Activated effector memory CD4-positive, alpha-beta T cell treated with anti-CD3 and anti-CD28 coated beads, Interleukin-2, amount 50 U/mL, for 16 hours (primary cell): ENCODE measurements around the gene TKFC.

Source experiments
- DNase-seq: peaks from one replicate; pipeline ENCODE4 v3.0.0-alpha.2; 2020

Gene TKFC, protein sequence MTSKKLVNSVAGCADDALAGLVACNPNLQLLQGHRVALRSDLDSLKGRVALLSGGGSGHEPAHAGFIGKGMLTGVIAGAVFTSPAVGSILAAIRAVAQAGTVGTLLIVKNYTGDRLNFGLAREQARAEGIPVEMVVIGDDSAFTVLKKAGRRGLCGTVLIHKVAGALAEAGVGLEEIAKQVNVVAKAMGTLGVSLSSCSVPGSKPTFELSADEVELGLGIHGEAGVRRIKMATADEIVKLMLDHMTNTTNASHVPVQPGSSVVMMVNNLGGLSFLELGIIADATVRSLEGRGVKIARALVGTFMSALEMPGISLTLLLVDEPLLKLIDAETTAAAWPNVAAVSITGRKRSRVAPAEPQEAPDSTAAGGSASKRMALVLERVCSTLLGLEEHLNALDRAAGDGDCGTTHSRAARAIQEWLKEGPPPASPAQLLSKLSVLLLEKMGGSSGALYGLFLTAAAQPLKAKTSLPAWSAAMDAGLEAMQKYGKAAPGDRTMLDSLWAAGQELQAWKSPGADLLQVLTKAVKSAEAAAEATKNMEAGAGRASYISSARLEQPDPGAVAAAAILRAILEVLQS

DNA sequence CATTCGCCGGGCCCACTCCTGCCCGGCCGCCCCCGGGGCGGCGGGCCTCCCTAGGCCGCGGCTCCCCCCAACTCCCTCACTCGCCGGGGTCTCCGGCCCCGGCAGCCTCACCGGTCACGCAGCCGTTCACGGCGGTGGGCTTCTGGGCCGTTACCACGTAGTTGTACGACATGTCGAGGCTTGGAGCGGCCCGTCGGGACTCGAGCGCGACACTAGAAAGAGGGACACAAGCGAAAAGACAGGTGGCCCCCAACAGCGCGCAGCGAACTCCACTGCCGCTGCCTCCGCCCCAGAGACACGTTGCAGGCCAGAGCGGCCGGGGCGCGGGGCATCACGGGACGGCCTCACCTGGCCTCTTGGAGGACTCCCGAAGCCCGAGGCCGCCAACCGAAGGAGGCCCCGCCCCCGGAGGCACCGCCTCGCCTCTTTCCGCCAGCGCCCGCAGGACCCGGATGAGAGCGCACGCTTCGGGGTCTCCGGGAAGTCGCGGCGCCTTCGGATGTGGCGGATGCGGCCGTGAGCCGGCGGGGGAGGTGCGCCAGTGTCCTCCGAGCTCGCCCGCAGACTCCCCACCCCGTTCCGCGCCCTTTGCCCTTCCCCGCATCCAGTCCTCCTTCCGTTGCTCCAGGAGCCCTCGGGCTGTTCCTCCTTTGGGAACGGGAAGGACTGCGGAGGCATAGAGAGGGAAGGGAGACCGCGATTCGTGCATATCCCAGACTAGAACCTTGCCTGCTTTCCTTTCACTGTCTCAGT lies at the start of gene TKFC, which contains the start of gene DDB1:
TKFC (plus strand) TSS at position 432 of the 753 bp plus-strand sequence. CDS start 1,501 bp downstream, outside the sequence.
DDB1 (minus strand) TSS at position 309 of the 753 bp plus-strand sequence; CDS start at position 172, 137 bp downstream.
- peak; percentile 99 for DNase-seq

DNA sequence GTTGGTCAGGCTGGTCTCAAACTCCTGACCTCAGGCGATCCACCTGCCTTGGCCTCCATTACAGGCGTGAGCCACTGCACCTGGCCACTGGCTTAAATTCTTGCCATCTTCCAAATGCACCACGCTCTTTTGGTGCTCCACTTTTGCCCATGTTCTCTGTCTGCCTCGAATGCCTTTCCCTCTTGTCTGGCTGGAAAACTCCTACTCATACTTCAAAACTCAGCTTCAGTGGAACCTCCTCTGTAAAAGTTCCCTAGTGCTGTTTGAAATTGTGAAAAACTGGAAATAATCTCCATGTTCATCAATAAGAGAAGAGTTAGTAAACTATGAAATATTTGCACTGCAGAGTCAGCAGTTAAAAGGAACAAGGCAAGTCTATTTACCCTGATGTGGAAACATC lies 49.4 kb upstream of the TKFC start:
- no peak for DNase-seq

DNA sequence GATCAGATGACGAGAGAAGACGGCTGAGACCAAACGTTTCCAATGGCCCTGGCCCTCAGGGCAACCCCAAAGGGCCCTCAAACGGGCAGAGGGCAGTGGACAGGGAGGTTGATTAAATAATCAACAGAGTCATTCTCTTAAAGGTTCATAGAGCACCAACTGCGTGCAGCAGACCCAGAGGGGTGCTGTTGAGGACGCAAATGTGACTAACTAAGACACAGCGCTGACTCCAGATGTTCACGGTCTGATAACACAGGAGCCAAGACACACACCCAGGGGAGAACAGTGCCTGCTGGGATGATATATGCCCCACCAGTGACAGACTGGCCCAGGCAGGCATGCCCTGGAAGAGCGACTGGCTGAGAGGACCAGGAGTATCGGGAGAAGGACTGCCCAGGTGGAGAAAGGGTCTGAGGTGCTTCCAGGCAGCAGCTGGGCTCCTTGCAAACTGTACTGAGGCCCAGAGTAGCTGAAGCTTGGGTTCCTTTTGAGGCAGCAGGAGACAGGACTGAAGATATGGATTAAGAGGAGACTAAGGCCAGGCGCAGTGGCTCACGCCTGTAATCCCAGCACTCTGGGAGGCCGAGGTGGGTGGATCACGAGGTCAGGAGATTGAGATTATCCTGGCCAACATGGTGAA lies 45.6 kb upstream of the TKFC start:
- no peak for DNase-seq

DNA sequence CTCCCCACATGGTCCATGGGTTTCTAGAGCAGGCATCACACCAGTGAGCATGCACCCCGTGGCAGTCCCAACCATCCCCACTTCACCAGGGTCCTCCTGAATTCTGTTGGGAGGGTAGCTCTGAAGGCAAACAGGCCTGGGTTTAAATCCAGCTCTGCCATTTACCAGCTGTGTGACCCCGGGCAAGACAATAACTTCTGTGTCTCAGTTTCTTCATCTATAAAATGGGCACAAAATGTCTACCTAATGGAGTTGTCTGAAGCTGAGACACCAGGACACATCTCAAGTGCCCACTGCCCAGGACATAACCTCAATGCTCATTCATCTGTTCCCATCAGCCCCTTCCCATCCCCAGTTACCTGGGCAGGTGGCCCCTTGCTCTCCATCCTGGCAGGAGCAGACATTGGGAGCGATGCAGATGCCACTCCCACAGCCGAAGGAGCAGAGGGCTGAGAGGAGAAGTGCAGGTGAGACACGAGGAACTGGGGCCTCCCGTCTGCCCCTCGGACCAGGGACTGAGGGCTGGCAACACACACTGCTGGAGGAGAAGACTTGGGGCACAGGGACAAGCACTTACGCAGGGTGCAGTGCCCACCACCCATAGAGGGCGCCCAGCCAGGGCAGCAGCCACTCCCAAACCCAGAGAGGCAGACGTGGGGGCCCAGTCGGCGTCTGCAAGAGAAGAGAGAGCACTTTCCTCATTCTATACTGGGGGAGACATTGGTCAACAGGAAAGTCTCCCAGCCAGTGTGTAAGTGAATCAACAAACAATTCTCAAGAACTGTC lies 41.9 kb upstream of the TKFC start:
- no peak for DNase-seq

DNA sequence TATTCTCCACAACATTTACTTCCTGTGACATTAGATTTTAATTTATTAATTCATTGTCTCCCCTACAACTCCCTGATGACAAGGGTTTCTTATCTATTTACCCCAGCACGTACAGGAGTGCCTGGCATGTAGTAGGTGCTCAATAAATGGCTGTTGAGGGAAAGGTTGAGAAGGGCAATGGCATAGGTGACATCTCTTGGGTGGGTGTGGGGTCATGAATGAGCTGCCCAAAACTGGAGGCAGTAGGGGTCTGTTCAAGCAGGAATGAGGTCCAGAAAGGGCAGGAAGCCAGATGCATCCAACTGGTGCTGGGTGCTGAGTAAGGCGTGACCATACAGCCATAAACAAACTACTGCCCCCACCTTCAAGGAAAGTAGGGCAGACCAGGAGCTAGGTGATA lies 40.7 kb upstream of the TKFC start:
- no peak for DNase-seq

DNA sequence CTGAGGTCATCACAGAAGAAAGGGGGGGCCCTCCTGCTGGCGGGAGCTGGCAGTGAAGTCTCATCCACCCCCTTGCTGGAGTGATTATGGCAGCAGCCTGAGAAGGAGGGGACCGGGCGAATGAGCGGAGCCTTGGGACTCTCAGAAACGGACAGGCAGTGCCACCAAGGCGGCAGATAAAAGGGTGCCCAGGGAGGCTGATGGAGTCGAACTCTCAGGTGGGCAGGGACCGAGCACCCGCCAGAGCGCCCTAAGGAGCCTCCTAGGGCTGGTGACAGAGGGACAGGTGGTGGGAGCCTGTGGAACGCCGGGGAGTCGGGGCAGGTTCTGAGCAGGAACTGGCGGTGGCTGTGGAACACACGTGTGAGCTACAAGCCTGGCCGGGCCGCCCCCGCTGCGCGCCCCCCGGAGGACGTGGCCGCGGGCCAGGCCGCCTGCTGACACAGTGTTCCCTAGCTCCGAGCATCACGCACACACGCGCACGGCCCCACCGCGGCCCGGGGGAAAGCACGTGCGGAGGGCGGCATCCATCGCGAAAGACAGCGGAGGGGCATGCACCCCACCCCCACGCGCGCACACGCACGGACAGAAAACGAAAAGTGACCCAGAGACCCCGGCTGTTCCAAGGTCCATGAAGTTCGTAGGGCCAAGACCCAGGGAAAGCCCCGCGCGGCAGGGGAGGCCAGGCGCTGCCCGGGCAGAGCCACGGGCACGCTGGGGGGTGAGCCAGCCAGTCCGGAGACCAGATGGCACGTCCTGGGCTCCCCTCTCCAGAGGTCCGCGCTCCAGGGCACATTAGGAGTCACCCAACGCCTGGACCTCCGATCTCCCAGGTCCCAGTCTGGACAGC lies 38.9 kb upstream of the TKFC start:
- peak; percentile 68 for DNase-seq

DNA sequence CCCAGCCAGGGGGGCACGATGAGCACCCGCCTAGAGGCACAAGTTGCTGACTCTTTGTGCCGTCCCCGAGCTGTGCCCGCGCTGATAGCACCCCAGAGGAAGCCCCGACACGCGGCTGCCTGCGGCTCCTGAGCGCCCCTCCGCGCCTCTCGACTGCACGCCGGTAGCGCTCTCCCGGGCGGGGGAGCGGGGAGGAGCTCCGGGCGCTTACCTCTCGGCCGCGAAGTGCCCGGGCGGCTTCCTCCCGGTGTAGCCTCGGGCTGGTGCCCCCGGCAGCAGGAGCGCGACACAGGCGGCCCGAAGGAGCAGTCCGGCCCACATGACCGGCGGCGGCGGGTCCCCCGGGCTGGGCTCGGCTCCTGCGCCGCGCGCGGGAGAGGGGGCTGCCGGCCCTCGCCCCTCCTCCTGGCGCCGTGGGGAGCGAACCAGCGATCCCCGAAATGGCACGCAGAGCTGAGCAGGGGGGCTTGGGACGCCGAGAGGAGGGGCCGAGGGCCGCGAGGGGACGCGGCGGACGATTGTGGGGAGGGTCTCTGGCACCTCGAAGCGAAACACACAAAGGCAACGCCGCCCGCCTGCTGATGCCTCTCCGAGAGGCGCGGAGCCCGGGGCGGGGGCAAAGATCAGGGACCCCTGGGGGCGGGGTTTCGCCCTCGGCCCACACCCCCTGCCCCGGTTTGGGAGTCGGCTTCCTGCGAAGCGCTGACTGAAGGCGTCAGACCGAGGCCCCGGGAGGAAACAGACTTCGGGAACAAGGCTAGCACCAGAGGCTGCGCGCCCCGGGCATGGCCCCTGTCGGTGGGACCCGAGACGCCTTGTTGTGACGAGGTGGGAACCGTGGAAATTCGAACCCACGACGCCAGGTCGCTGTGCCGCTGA lies 38.1 kb upstream of the TKFC start, which contains the start of gene VWCE:
VWCE (minus strand) TSS at position 600 of the 879 bp plus-strand sequence; CDS start at position 321, 279 bp downstream.
- DNase-seq, result peak; percentile 84

DNA sequence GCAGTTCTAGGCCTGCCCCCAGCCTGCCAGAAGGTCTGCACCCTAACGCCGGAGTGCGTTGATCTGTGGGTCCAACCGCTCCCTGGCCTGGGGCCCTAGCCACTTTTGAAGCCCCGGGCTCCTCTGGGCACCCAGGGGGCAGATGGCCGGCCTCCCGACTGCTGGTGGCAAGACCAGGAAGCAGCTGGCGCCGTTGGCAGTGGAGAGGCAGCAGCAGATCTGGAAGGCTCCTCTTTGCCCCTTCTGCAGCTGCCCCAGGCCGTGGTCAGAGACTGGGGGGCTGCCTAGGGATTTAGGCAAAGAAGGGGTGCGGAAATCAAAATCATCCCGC lies 37.5 kb upstream of the TKFC start:
- no peak for DNase-seq

DNA sequence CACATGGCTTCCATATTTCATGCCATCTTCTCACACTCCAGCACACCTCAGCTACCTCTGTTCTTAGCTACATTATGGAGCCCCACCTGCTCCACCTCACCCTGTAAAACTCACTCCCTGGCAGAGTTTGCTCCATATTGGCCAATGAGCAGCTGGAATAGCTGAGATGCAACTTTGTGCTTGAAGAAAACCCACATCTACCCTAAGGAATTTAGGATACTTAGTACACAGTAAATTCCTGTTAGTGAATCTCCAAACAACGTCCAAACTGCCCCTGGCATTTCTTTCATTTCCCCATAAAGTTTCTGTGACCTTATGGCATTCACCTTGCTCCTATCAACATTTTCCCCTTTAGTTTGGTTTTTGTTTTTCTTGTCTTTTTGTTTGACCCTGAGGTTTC lies 35.7 kb upstream of the TKFC start:
- no peak for DNase-seq

DNA sequence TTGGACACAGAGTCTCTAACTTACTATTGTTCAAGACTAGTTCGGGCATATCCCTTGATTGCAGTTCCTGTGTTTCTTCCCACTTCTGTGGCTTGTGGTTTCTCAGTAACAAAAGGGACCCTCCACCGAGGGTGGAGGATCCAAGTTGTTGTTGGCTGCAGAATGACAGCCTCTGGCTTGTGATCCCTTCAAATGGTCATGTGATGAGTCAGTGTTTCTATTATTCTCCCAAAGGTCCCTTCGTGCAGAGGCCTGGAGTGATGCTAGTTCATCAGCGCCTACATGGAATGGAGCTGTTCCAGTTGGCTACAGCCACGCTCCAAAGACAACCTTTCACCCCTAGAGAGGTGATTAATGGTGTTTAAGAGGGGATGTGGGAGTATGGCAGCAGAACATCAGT lies 35.3 kb upstream of the TKFC start:
- no peak for DNase-seq

DNA sequence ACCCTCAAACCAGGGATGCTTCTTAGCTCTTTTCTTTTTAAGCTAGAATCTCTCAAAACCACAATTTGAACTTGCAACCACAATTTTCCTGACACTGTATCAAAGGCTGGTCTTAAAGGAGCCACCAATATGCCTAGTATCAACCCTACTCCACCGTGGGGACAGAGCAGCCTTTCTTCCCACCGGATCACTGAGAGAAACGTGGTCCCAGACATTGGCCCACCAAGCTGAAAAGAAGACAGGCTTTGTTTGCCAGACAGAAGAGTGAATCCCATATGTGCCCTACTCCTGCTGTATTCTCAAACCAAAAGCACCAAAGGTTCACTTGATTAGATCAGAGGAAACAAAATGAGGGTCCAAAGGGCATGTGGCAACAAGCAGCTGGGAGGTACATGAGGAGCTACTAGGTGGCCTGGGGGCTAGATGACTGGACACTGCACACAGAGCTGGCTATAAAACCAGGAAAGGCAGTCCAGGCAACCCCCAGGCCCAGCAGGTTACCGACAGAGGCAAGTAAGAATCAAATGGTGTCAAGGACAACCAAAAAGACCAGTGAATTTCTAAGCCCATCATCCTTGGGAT lies 34.3 kb upstream of the TKFC start:
- DNase-seq, result no peak

DNA sequence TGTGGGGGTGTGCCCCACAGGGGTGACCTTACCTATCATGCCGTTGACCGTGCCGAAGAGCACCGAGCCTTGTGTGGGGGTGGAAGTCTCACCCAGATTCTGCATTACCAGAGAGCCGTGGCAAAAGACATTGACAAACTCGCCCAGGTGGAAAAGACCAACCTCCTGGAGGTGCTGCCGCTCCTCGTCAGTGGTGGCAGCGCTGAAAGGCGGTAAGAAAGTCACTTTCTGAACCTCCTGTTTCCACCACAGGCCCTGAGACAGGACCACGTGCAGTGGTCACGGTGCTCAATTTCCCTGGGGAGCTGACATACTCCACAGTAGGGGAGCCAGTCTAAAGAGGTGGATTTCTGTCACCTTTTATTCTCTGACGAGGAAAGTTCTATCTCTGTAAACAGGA lies 30.5 kb upstream of the TKFC start:
- DNase-seq, result no peak

DNA sequence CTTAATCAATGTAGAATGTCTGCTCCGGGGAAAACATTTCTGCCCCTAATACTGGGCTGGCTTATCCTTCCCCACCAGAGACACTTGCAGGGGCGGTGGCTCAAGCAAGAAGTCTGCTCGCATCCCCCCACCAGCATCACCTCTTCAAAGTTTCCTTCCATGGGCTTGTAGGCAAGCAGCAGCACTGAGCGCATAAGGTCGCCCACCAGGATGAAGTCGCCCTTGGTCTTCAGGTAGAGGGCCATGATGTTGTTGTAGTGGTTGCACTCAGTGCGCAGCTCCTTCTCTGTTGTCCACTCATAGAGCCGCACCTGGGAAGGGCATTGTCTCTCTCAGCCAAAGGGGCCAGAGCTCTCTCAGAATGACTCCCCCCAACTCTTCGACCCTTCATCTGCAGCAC lies 29.3 kb upstream of the TKFC start:
- DNase-seq, result no peak

DNA sequence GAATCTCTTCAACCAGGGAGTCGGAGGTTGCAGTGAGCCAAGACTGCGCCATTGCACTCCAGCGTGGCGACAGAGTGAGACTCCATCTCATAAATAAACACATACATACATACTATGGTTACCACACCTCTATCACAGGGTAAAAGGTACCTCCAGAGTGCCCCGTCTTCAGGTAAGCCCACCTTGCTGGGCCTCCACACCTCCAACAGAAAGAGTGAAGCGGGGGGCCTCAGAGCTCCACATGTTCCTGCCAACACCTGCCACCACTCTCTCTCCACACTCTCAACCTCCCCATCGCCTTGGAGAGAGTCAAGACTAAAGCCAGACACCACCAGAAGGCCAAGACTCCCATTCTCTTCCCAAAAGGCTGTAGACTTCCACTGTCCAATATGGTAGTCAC lies 27.6 kb upstream of the TKFC start:
- no peak for DNase-seq

DNA sequence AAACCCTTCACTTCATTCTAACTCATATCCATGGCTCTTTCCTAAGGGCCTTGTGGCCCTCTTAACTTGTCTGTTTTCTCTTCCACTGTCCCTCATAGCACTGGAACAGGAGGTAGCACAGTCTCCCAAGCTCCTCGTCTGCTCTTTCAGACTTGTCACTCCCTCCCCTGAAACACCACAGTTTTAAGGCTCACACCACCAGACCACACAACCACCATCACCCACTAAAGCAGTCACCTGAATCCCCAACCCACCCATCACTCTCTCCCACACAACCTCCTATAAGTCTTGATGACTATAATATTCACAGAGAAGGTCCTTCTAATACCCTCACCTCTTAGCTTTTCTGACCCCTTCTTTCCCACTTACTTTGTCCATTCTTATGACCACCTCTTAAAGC lies 26.8 kb upstream of the TKFC start:
- DNase-seq, result no peak

DNA sequence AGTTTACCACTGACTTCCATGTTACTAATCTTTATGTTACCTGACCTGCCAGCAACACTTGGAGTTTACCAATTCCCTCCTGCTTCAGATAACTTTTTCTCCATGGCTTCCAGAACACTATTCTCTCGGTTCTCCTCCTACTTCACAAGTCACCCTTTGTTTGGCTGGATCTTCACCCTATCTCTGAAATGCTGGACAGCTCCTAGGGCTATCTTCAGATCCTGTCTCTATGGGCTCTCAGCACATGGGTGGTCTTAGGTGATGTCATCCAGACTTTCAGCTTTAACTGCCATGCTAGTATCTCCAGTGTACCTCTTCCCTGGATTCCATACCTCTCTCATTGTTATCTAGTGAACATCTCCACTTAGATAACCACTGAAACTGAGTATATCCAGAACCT lies 25.7 kb upstream of the TKFC start:
- DNase-seq, result no peak

DNA sequence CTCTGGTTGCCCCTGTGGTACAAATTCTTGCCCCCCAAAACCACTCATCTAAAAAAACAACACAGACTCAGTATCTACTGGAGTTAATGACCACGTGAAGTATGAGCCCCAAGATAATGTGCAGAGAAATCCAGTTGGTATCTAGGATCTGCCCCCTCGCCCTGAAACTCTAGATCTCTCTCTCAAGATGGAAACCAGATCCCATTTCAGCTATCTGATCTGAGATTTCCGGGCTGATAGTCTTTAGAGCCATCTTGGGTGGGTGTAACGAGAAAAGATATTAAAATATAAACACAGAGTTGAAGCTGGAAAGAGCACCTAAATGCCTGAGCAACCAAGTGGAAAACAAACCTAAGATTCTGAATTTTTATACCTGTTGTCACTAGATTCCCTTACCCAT lies 23.9 kb upstream of the TKFC start:
- no peak for DNase-seq

DNA sequence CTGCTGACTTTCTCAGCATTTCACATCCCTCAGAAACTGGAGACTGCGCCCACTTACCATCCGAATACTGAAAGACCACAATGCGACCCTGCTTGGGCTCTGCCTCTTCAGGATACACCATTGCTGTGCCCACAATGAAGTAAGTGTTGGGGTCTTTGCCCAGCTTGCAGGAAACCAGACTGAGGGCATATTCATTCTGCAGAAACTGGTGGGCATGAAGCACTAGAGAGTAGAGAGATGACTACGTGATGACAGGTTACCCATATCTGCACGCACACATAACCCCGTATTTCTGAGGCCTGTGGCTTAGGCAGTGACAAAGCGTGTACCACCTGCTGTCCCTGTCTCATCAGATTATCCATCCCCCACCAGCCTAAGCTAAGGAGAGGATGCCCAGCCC lies 23.3 kb upstream of the TKFC start:
- DNase-seq, result no peak

DNA sequence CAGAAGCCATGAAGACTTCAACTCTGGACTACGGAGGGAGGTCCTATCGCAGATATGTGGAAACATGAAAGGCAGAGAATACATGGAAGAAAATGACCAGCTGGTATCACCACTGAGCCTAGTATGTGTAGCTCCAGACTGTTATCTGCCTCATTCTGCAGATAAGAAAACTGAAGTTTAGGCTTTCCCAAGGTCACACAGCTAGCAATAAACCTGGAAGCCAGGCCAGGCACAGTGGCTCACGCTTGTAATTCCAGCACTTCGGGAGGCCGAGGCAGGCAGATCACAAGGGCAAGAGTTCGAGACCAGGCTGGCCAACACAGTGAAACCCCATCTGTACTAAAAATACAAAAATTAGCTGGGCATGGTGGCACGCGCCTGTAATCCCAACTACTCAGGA lies 22.3 kb upstream of the TKFC start:
- DNase-seq, result no peak

DNA sequence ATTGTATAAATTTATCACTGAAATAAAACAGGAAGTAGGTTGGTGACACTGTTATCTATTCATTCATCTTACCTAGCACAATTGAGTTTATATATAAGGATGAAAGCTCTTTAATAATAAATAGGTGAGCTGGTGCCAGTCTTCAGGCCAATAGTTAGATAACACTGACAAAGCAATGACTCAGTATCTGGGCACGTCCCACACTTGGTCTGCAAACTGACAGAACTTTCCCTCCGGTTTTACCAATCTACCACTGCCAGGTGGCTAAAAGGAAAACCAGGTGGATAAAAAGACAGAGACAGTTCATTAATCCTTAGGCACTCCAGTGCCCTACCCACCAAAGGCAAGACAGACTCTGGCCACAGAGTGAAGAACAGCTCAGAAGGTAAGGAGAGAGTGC lies 17.8 kb upstream of the TKFC start:
- DNase-seq, result no peak
